Activated T-cell treated with anti-CD3 and anti-CD28 coated beads, Interleukin-2, amount 50 U/mL, for 1 hour (primary cell): Measurements from ENCODE around the gene TCEANC2.
"Not testable (repeated sequence)": the region's sequence is repeated elsewhere in the genome, so short reads cannot be mapped to it uniquely, and the experiment has no call there.

Source experiments
- DNase-seq: peaks from one replicate; pipeline ENCODE4 v3.0.0-alpha.2; 2020

TCEANC2 gene

DNA sequence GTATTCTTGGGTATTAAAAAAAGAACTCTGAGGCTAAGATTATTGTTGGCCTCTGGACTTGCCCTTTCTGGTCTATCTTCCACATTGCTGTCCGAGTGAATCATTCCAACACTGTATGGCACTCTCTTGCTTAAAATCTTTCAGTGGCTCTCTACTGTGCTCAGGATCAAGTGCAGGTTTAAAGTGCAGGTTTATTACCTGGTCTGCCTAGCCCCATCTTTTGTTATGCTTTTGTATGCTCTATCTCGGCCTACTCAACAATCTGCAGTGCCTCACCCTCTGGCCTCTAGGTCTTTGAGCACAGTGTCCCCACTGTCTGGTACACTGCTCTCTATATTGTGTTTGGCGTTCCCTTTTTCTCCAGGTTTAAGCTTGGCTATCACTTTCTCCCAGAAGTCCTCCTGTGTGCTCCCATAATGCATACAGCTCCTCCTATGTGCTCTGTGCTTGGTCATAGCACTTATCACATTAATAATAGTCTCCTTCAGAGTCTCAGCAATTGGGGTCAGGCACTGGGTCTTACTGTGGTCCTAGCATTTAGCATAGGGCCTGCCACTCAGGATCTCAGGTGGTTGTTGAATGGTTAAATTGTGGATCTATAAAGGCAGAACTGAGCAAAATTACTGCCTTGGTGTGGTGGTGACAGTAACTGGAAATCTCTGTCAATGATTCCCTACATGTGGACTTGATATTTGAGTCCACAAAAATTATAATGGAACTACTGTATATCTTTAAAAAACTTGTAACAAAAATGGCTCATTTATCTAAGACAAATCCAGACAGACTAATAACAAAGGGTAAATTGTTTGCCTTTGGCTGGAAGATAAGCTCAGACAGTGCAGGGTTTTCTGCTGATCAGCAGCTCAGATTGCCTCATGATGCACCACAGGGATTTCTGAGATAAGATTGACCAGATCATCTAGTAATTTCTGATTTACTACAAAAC, 24.8 kb upstream of the TCEANC2 start:
- no peak for DNase-seq

DNA sequence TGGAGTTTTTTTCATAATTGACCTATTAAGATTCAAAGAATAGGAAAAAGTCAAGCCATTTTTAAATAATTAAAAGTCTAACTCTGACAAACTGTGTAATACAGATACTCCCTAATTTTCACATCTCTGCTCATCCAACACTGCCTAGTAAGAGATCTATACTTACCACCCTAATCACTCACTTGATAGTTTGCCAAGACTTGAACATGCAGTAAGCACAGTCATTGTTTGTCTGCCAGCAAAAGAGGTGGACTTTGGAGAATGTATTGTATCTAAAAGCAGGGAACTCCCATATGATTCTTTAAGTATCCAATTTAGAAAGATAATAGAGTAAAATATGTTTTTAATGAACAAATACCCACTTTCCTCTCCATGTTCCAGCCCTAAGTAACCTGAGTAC, 15.9 kb upstream of the TCEANC2 start:
- no peak for DNase-seq

DNA sequence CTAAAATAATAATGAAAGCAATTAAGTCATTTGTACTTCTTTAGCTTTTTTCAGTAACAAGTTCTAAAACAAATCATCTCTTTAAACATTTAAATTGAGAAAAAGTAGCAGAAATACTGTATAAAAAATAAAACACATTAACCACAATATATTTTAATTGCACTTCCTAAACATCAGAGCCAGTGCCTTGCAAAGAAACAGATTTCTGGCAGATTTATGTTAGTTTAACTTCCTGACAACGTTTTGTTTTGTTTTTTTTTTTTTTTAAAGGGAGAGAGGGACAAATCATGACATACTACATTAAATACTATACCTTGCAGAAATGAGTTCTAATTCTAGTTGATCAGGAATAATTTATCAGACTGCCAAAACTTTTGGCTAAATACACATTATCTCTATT, 11.6 kb upstream of the TCEANC2 start:
- no peak for DNase-seq

DNA sequence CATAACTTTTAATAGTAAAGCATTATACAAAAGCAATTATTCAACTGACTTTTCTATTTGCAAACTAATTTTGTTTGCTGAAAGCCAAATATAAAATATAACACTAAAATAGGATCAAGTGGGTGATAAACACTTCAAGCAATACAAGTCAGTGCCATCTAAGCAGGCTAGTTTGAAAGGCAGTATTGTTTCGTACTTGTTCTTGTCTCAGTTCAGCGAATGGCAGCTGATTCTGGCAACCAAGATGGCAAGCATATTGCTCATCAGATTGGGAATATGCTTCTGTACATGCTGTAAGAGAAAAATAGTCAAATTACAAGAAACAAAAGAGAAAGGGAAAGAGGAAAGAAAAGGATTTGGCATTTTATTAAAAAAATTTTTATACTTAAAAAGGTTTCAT, 7.9 kb upstream of the TCEANC2 start:
- no peak for DNase-seq

DNA sequence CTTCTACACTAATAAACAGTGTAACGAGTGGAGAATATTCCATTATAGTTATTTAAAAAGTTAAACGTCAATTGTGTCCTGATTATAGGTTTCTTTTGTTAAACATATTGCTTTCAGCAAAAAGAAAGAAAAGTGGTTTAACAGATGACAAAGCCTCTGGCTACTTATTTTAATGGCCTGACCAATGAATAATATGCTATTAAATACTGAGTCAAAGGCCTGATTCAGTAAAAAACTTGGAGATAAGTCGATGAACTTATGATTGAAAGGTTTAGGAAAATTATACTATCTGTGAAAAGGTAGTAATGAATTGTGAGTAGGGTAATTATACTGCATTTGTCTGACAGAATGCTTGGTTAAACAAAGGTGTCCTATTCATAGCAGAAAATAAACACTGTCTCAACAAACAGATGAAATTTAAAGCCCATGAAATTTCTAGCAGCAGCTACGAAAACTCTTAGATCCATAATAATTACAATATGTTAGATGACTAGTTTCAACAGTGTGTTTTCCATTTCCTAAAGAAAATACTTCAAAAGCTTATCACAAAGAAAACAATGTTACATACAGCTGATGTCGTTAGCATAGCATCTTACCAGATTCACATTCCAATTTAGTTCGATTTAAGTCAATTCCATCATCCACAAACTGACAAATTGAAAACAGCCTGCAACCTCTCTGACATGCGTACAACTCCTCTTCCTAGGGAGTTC, 6.6 kb upstream of the TCEANC2 start:
- DNase-seq = no peak

DNA sequence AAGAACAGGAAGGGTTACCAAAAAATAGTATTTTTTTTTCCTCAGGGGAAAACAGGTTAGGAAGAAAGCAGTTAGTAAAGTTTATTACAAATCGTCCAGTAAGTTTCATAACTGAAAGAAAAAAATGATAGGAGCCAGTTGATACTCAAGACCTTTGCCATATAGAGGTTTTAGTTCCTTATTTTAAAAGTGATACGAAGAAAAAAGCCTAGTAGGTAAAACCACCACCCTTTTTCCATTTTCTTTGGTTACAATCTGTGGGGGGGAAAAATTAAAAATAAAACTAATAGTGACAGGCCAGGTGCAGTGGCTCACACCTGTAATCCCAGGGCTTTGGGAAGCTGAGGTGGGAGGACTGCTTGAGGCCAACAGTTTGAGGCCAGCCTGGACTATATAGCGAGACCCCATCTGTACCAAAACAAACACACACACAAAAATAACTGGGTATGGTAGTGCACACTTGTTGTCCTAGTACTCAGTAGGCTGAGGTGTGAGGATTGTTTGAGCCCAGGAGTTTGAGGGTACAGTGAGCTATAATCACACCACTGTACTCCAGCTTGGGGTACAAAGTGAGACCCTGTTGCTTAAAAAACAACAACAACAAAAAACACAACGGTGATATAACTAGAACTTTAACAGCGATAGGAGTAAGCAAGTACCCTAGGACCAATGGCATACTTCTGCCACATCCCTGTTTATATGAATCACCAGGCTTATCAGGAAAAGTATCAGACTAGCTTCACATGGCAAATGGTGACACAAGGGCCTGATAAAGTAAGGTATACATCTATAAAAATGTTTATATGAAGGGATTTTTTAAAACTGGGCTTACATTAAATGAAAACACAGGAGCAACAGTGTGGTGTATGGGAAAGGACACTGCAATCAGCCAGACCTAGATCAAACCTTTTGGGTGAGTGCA, 5.8 kb upstream of the TCEANC2 start:
- DNase-seq = no peak

DNA sequence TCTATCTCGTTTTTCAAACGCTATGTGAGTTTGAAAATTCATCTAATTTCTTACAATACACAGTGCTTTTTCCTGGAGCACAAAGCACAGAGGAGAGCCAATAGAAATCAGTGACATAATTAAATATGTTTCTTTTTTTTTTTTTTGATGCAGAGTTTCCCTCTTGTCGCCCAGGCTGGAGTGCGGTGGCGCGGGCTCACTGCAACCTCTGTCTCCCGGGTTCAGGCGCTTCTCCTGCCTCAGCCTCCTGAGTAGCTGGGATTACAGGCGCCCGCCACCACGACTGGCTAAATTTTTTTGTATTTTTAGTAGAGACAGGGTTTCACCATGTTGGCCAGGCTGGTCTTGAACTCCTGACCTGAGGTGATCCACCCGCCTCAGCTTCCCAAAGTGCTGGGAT, 3.0 kb upstream of the TCEANC2 start:
- not testable (repeated sequence) for DNase-seq

DNA sequence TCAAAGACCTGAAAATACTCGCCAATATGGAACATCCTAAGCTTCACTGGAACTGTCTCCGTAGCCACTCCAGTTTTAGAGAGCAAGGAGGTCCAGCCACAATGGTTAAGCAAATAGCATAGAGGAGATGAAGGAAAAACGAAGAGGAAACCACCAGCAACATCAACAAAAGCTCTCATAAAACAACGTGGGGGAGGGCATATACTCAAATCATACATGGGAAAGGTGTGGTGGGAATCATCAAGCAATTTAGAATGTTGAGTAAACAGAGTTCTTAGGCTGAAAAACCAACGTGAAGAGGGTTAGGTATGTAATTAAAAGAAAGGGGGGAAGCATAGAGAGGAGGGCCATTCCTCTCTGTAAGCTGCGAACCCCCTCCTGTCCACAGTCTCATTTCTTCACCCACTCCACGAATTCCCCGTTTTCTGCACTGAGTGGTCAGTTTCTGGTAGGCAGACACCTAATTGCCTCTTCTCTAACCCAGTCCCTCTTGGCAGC, 1.4 kb upstream of the TCEANC2 start:
- DNase-seq = no peak

DNA sequence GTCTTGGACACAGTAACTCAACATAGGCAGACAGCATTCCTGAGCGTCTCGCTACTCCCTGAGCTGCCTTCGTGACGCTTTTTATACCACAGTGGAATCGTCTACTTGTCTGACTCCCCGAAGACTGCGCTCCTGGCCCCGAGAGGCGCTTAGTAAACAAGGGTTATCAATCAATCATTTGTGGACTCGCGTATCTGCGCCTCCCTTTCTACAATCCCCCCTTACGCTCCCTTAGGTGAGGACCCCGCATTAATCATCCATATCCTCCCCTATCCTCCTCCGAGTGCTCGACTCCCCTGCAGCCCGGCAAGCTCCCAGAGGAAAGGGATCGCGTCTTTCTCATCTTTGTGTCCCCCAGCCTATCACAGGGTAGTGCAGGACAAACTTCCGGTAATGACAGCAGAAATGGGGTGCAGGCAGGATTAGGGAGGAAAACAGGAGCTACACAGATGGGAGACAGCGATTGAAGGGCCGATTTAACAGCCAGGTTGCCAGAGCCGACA, 926 bp upstream of the TCEANC2 start:
- no peak for DNase-seq

DNA sequence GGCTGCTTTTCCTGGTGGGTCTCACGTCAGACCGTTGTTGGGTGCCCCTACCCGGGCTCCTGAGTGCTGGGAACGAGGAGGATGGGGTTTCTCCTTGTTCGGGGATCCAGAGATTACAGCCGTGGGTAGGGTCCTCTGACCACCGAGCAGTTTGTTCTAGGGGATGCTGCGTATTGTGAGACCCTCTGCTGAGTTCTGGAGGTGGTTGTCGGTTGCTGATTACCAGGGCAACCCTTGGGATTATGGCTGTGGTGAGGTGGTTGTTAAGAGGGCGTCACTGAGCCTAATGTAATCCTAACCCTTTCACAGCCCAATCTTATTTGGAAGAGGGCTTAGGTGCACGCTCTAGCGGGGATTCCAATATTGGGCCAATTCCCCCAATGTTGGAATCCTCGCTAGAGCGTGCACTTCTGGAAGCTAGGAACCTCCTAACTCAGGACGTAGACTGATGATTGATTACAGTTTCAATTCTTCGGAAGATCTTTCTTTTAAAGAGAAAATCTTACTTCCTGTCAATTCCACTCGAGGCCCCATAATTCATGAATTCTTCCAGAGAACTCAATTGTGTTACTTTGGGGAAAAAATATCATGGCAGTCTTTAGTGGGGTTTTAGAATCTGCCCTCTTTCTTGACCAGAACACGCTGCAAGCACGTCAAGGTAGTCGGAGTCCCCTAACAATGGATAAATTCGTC, 483 bp downstream of the TCEANC2 start:
- no peak for DNase-seq

DNA sequence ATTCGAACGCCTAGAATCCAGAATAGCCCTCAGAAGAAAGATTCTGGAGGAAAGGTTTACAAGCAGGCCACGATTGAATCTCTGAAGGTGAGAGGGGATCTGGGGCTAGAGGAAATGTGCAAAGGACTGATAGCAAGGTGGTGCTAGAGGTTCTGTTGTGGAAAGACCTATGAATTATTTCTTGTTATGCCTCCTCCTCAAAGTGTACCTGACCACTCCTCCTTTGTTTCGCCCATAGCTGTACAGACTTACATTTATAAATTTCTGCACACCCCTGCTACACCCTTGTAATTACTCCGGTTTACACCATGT, 986 bp downstream of the TCEANC2 start:
- no peak for DNase-seq

DNA sequence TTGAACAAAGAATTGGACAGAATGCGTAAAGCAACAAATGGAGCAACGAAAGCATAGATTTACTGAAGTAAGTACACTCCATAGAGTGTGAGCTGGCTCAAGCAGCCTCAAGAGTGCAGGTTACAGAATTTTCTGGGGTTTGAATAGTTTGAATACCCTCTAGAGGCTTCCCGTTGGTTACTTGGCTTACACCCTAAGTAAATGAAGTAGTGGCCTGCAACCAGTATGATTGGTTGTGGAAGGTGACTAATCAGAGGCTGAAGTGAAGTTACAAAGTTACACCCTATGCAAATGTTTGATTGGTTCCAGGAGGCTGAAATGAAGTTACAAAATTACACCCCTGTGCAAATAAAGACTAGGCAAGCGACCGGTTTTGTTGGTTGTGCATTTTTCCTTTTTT, 10.9 kb downstream of the TCEANC2 start:
- DNase-seq = no peak

DNA sequence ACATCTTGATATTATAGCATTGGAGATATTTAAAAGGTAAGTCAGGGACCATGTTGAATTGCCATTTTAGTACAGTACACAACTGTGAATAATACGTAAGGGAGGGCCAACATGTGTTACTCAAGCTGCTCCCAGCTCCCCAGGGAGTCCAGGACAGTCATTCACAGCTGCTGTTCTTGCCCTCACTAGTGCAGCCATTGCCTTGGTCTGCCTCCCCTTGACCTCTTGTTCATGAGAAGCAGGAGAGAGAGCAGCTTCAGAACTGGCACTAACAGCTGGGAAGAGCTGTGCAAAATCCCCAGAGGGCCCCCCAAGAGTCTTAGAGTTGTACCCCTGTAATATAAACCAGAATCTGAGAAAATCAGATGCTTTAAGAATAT, 16.4 kb downstream of the TCEANC2 start:
- DNase-seq = no peak

DNA sequence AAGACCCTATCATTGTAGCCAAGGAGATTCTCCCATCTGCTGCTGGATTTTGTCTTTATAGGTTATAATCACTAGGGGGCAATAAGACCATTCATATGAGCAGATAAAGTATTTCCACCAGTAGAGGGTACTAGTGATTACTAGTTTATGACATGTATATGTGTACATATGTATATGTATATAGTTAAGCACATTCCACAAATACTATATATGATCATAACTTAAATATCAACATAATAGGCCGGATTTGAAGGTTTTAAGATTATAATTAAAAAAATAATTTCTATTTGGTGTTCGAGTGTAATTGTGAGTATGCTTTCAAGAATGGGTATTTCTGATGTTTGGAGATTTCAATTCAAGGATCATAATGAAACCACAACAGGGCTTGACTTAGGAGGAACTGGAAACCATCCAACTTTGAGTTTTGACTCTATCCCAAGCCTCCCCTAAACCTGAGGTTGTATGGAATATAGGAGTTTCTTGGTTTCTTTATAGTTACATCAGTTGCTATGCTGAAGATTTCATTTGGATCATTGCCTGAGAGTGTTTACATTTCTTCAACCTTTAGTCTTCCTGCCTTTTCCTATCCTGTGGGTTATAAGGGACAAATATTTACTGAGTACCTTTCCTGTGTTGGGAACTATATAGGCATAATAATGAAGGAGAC, 16.9 kb downstream of the TCEANC2 start:
- no peak for DNase-seq

DNA sequence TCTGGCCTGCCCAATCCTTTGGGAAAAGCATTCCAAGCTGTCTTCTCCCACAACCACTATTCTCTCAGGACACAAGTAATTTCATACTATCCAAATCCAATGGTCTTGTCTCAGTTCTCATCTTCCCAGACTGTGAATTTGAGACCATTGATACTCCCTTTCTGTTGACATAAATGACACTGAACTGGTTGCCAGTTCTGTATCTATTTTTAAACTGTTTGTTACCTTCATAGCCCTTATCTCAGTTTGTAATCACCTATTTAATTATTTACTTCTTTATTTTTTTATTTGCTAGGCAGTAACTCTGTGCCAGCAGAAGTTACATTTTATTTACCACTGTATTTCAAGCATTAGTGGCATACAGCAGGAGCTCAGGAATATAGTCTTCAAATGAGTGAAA, 24.0 kb downstream of the TCEANC2 start:
- DNase-seq = no peak

DNA sequence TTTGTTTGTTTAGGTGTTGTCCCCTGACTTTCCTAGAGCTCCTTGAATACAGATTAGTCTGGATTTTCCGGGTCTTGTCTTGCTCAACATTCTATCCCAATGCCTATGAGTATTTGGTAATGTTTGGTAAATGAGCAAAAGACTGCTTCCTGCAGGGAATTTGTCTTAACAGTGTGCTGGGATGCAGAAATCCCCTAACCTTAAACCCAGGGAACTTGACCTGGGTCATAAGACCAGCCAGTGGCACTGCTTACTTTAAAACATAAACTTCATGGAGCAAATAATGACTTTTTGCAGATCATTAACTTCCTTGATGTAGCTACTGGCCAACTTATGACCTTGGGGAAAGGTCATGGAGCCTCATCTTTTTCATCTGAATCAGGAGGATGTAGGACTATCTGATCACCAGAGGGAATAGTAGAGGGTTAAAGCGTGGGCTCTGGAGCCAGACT, 27.2 kb downstream of the TCEANC2 start:
- DNase-seq = no peak

DNA sequence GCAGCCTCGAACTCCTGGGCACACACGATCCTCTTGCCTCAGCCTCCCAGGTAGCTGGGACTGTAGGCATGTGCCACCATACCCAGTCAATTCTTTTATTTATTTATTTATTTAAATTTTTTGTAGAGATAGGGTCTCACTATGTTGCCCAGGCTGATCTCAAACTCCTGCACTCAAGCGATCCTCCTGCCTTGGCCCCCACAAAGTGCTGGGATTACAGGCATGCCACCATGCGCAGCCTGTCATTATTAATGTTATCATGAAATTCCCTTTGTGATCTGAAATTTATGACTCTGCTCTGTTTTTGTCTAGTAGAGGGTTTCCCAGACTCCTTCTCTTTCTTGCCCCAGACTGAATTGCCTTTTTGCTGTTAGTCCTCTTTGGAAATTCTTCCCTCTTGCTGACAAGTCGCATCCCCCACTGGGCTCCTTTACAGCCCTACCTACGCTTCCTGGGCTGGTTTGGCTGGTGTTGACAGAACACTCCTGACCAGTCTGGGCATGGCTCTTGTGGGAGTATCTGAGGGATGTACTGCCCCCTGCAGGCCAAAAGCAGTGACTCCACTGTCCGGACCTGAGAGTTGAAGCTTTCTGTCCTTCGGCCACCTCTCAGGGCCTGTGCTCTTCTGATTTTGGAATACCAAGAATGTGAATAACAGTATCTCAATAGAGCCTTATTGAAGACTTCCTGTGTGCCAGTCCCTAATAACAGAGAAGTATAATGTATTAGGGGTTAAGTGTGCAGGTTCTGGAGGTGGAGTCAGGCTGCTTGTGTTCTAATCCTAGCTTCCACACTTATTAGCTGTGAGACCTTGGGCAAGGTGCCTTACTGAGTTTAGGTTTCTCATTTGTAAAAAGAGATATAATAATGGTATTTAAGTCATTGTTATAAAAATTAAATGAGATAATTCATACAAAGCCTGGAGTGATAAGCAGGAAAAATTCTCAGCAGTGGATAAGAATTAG, 28.2 kb downstream of the TCEANC2 start:
- peak; percentile 60 for DNase-seq

DNA sequence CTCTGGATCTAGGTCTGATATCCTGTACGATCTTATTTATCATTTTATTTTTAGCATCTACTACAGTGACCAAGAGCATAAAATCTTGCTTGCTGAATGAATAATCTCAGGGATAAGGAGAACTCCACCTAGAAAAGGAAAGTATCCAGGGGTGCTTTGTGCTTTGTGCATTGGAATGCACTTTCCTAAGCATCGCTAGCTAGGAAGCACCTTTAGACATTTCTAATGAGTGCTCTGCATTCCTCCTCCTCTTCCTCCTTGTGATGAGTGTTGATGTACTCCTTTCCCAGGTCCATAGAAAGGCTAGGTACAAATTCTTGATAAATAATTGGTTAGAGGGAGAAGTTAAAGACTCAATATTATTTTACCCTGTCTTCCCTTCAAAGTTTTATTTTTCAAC, 31.4 kb downstream of the TCEANC2 start:
- DNase-seq = no peak

DNA sequence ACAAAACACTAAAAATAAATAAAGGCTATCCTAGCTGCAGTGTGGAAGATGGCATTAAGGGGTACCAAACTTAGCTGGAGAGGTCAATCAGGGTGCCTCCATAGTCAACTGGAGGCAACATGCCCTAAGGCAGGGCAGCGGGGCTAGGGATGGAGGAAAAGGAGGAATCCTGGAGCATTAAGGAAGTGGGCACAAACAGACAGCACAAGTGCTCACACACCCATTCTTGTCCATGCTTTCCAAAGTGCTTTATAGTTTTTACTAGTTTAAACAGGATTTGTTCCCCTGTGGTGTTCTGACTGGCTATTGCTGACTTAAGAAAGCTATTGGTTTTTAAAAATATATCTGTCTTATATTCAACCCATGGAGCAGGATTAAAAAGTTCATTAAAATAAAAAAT, 33.3 kb downstream of the TCEANC2 start:
- no peak for DNase-seq

DNA sequence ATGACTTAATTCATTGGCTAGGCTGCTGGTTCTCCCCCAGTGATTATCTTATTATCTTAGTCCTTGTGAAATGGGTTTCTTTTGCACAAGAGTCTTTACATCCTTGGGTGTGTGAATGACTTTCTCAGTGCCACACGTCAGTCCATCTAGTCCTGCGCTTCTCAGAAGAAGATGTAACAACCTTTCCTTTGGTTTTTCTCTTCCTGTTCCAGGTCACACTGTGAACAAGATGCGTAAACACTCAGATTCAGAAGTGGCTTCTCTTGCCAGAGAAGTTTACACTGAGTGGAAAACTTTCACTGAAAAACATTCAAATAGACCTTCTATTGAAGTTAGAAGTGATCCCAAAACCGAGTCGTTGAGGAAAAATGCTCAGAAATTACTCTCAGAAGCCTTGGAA, 35.0 kb downstream of the TCEANC2 start:
- DNase-seq = no peak

DNA sequence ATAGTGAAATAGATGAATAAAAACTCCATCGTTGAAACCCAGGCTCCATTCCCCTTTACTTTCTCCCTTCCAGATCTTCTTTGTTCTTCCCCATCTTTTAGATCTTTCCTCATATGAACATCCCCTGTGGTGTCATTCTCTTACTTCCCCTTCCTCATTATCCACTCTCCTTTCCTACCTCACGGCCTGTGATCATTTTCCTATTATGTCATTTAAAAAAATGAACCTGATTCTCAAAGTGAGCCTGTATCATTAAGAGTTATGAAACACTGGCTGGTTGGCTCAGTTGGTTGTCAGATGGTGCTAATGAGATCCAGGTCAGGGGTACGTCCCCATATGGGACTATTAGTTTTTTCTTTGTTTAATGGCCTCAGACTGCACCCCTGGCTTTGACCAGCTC, 38.3 kb downstream of the TCEANC2 start:
- DNase-seq = no peak
